Measurements from ENCODE around the gene CFAP53.
"Not testable (repeated sequence)": the region's sequence is repeated elsewhere in the genome, so short reads cannot be mapped to it uniquely, and the experiment has no call there.

CFAP53 gene

DNA sequence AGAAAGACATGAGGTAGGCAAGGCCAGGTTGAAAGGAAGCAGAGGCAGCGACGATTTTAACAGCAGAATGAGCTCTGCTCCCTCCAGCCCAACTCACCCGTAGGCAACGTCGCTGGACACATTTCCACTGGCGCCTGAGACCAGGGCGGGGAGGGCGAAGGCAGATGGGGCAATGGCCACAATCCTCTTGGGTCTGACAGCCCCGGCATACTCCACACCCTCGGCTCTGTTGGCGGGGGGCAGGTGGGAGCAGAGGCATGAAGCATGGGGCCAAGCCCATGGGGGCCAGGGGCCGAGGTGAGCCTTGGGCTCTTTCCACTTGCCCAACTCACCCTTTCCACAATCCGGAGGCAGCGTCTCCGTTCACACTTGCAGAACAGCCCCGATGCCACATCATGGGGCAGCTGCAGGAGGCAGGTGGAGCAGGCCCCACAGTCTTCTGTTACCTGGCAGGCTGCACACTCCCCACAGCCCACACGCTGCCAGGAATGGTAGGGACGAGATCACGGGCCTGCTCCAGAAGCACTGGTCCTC lies 9.3 kb upstream of the CFAP53 start:
- no peaks in the 10 kb centered on the region for H3K9me3 ChIP-seq (ENCODE audit: control insufficient read depth, low read length)
- no peak overlapping the region for H3K9ac ChIP-seq (ENCODE audit: low read length)
- peaks cover 7% of the 10 kb centered on the region for H3K36me3 ChIP-seq (ENCODE audit: control insufficient read depth, insufficient read depth, low read length)
- H3K4me1 ChIP-seq (ENCODE audit: control insufficient read depth, insufficient read depth, low read length), result peaks cover 24% of the 10 kb centered on the region
- no peaks in the 10 kb centered on the region for H3K27me3 ChIP-seq (ENCODE audit: control insufficient read depth, insufficient read depth, low read length)
- no peak overlapping the region for H3K4me3 ChIP-seq (ENCODE audit: low read length)

DNA sequence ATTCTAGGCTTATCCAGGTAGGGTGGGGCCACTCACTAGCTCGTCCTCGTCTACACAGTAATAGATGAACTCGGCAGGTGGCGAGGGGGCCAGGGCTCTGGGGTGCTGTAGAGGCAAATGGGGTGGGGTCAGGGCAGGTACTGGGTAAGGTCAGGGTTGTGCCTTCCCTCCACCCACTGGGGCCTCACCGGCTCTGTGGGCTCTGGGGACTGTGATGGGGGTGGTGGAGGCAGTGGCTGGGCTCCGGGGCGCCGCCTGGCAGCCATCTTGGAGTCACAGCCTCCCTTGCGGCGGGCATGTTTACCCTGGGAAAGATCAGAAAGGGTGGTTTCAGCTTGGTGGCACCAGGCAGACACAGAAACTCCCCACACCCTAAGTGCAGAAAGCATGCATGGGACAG lies 8.6 kb upstream of the CFAP53 start:
- H3K9ac ChIP-seq (ENCODE audit: low read length), result no peak overlapping the region
- H3K36me3 ChIP-seq (ENCODE audit: control insufficient read depth, insufficient read depth, low read length), result peaks cover 7% of the 10 kb centered on the region
- H3K4me1 ChIP-seq (ENCODE audit: control insufficient read depth, insufficient read depth, low read length), result peaks cover 18% of the 10 kb centered on the region
- no peaks in the 10 kb centered on the region for H3K9me3 ChIP-seq (ENCODE audit: control insufficient read depth, low read length)
- H3K27me3 ChIP-seq (ENCODE audit: control insufficient read depth, insufficient read depth, low read length), result no peaks in the 10 kb centered on the region
- no peak overlapping the region for H3K4me3 ChIP-seq (ENCODE audit: low read length)

GRCh38 chr18:50274044-50274442 lies 7.7 kb upstream of the CFAP53 start:
- no peak overlapping the region for H3K4me3 ChIP-seq (ENCODE audit: low read length)
- peaks cover 12% of the 10 kb centered on the region for H3K4me1 ChIP-seq (ENCODE audit: control insufficient read depth, insufficient read depth, low read length)
- no peaks in the 10 kb centered on the region for H3K27me3 ChIP-seq (ENCODE audit: control insufficient read depth, insufficient read depth, low read length)
- H3K36me3 ChIP-seq (ENCODE audit: control insufficient read depth, insufficient read depth, low read length), result peaks cover 7% of the 10 kb centered on the region
- no peak overlapping the region for H3K9ac ChIP-seq (ENCODE audit: low read length)
- H3K9me3 ChIP-seq (ENCODE audit: control insufficient read depth, low read length), result no peaks in the 10 kb centered on the region

DNA sequence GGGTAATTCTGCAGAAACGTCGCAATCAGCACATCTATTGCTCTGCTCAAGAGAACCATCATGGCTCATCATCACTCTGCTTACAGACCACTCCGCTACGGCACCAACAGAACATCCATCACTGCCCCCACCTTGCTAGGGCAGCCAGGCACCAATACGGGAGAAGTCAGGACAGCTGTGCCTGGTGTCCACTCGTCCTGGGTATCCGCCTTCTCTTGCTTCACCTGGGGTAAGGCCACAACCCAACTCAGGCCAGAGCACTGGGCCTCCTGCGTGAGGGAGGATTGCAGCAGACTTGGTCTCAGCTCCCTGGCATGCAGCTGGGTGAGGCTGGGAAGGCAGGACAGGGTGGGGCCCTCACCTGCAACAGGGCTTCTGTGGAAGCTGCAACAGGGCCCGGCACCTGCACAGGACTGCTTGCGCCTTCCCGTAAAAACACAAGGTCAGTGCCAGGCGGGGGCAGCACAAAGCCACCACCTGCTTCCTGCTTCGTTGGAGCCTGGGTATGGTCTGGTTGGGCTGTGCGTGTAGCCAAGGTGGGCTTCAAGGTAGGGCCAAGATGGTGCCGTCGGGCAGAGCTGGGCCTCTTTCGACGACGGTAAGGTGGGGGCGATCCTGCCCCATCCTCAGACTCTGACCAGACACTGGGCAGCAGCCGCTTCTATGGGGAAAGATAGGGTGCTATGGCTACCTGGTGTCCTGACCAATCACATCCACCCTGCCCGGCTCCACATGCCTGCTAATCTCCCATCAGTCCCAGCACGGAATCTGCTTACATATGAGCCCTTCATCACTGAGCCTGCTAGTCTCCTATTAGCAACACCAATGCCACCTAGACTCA lies 7.1 kb upstream of the CFAP53 start:
- Histone ChIP-seq H3K27me3 (ENCODE audit: control insufficient read depth, insufficient read depth, low read length) (no peaks in the 10 kb centered on the region), H3K9ac (ENCODE audit: low read length) (no peak overlapping the region), H3K4me1 (ENCODE audit: control insufficient read depth, insufficient read depth, low read length) (peaks cover 10% of the 10 kb centered on the region), H3K4me3 (ENCODE audit: low read length) (no peak overlapping the region), H3K9me3 (ENCODE audit: control insufficient read depth, low read length) (no peaks in the 10 kb centered on the region), H3K36me3 (ENCODE audit: control insufficient read depth, insufficient read depth, low read length) (peaks cover 7% of the 10 kb centered on the region)

DNA sequence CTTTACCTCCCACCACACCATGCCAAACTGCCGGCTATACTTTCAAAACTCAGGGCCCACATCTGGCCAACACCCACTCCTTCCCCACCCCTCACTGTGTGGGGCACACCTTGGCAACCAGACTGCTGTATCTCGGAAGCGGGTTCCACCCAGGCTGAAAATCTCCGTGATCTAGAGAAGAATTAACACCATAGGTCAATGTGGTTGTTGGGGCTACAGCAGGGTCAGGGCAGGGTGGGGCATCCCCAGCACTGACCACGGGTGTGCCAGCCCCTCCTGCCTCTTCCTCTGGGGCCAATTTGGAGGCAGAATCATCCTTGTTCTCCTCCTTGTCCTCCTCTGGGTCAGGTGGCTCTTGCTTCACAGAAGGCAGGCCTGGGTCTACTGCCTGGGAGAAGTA lies 6.3 kb upstream of the CFAP53 start:
- no peaks in the 10 kb centered on the region for H3K27me3 ChIP-seq (ENCODE audit: control insufficient read depth, insufficient read depth, low read length)
- H3K4me1 ChIP-seq (ENCODE audit: control insufficient read depth, insufficient read depth, low read length), result peaks cover 13% of the 10 kb centered on the region
- no peaks in the 10 kb centered on the region for H3K9me3 ChIP-seq (ENCODE audit: control insufficient read depth, low read length)
- H3K9ac ChIP-seq (ENCODE audit: low read length), result no peak overlapping the region
- no peak overlapping the region for H3K4me3 ChIP-seq (ENCODE audit: low read length)
- peaks cover 7% of the 10 kb centered on the region for H3K36me3 ChIP-seq (ENCODE audit: control insufficient read depth, insufficient read depth, low read length)

GRCh38 chr18:50268022-50268747 lies 1.9 kb upstream of the CFAP53 start:
- peak overlapping the region; percentile 67 for H3K9ac ChIP-seq (ENCODE audit: low read length)
- H3K4me3 ChIP-seq (ENCODE audit: low read length), result peak overlapping the region; percentile 49
- no peaks in the 10 kb centered on the region for H3K36me3 ChIP-seq (ENCODE audit: control insufficient read depth, insufficient read depth, low read length)

DNA sequence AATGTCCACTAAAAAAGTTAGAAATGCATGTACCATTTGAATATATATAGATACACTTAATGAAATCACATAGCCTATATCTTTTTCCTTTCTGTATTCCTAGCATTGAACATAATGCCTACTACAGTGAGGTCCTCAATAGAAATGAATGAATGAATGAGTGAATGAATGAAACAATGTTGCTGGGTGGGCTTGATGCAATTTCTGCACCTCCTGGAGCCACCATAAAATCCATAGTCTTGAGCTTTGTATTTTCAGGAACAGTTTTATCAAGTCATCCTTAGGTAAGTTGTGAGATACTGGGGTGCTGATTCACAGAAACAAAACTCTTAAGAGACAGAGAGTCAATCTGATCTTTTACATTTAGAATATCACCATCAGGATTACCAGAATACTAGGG lies 3.3 kb downstream of the CFAP53 start:
- H3K4me3 ChIP-seq (ENCODE audit: low read length), result no peak overlapping the region
- H3K9me3 ChIP-seq (ENCODE audit: control insufficient read depth, low read length), result no peaks in the 10 kb centered on the region
- H3K27me3 ChIP-seq (ENCODE audit: control insufficient read depth, insufficient read depth, low read length), result no peaks in the 10 kb centered on the region
- H3K36me3 ChIP-seq (ENCODE audit: control insufficient read depth, insufficient read depth, low read length), result no peaks in the 10 kb centered on the region
- H3K9ac ChIP-seq (ENCODE audit: low read length), result no peak overlapping the region
- H3K4me1 ChIP-seq (ENCODE audit: control insufficient read depth, insufficient read depth, low read length), result peaks cover 8% of the 10 kb centered on the region

More at GRCh38 chr18:50268022-50268747, 1.9 kb upstream of the CFAP53 start:
- Histone ChIP-seq H3K9me3 (ENCODE audit: control insufficient read depth, low read length) (no peaks in the 10 kb centered on the region), H3K4me1 (ENCODE audit: control insufficient read depth, insufficient read depth, low read length) (peaks cover 11% of the 10 kb centered on the region), H3K27me3 (ENCODE audit: control insufficient read depth, insufficient read depth, low read length) (no peaks in the 10 kb centered on the region)

DNA sequence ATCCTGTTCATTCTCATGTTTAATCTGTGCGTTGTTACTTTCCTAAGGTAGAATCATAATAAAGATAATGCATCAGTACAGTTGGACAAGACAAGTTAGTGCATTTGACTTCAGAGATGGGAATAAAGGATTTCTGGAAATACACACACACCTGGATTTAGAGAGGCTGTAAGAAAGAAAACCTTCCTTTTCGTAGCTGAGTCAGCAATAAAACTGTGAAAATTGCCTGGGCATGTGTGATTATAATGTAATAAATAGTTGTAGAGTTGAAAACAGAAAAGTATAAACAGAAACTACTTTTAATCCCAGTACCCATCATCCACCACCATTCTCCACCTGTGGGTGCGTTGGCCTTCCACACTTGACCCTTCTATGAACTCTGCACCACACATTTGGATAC lies 15.4 kb downstream of the CFAP53 start:
- Histone ChIP-seq H3K9me3 (ENCODE audit: control insufficient read depth, low read length) (no peaks in the 10 kb centered on the region), H3K36me3 (ENCODE audit: control insufficient read depth, insufficient read depth, low read length) (no peaks in the 10 kb centered on the region), H3K4me1 (ENCODE audit: control insufficient read depth, insufficient read depth, low read length) (no peaks in the 10 kb centered on the region), H3K4me3 (ENCODE audit: low read length) (no peak overlapping the region), H3K9ac (ENCODE audit: low read length) (no peak overlapping the region), H3K27me3 (ENCODE audit: control insufficient read depth, insufficient read depth, low read length) (no peaks in the 10 kb centered on the region)

GRCh38 chr18:50249576-50249975 lies 16.7 kb downstream of the CFAP53 start:
- H3K4me1 ChIP-seq (ENCODE audit: control insufficient read depth, insufficient read depth, low read length), result no peaks in the 10 kb centered on the region
- H3K9ac ChIP-seq (ENCODE audit: low read length), result no peak overlapping the region
- no peaks in the 10 kb centered on the region for H3K27me3 ChIP-seq (ENCODE audit: control insufficient read depth, insufficient read depth, low read length)
- no peaks in the 10 kb centered on the region for H3K36me3 ChIP-seq (ENCODE audit: control insufficient read depth, insufficient read depth, low read length)
- no peak overlapping the region for H3K4me3 ChIP-seq (ENCODE audit: low read length)
- no peaks in the 10 kb centered on the region for H3K9me3 ChIP-seq (ENCODE audit: control insufficient read depth, low read length)

- Histone ChIP-seq H3K4me3 (ENCODE audit: low read length) (no peak overlapping the region), H3K9ac (ENCODE audit: low read length) (no peak overlapping the region), H3K36me3 (ENCODE audit: control insufficient read depth, insufficient read depth, low read length) (no peaks in the 10 kb centered on the region), H3K27me3 (ENCODE audit: control insufficient read depth, insufficient read depth, low read length) (no peaks in the 10 kb centered on the region), H3K4me1 (ENCODE audit: control insufficient read depth, insufficient read depth, low read length) (no peaks in the 10 kb centered on the region), H3K9me3 (ENCODE audit: control insufficient read depth, low read length) (no peaks in the 10 kb centered on the region)
Observed at GRCh38 chr18:50247561-50247960, 18.7 kb downstream of the CFAP53 start.

DNA sequence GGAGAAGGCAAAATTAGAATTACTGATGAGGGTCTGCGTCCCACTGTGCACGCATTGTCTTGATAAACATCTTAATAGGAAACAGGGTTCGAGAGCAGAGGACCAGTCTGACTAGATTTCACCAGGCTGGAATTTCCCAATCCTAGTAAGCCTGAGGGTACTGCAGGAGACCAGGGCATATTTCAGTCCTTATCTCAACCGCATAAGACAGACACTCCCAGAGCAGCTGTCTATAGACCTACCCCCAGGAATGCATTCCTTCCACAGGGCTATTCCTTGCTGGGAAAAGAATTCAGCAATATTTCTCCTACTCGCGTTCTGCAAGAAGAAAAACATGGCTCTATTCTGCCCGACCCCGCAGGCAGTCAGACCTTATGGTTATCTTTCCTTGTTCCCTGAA lies 24.5 kb downstream of the CFAP53 start:
- H3K4me3 ChIP-seq (ENCODE audit: low read length); H3K36me3 ChIP-seq (ENCODE audit: control insufficient read depth, insufficient read depth, low read length); H3K4me1 ChIP-seq (ENCODE audit: control insufficient read depth, insufficient read depth, low read length); H3K9me3 ChIP-seq (ENCODE audit: control insufficient read depth, low read length); H3K27me3 ChIP-seq (ENCODE audit: control insufficient read depth, insufficient read depth, low read length); H3K9ac ChIP-seq (ENCODE audit: low read length): not testable (repeated sequence)

GRCh38 chr18:50240080-50240563 lies 26.2 kb downstream of the CFAP53 start:
- no peaks in the 10 kb centered on the region for H3K36me3 ChIP-seq (ENCODE audit: control insufficient read depth, insufficient read depth, low read length)
- no peaks in the 10 kb centered on the region for H3K4me1 ChIP-seq (ENCODE audit: control insufficient read depth, insufficient read depth, low read length)
- H3K4me3 ChIP-seq (ENCODE audit: low read length), result no peak overlapping the region
- no peaks in the 10 kb centered on the region for H3K27me3 ChIP-seq (ENCODE audit: control insufficient read depth, insufficient read depth, low read length)
- no peak overlapping the region for H3K9ac ChIP-seq (ENCODE audit: low read length)
- peaks cover 6% of the 10 kb centered on the region for H3K9me3 ChIP-seq (ENCODE audit: control insufficient read depth, low read length)

Data from mucosa of stomach (tissue), 1 donor.